ENCODE data around the gene PTPRQ. TPM values are rescaled to one million over a fixed set of nuclear protein-coding genes. Genes with fewer than 3 reads are reported as not detected.
A peak's percentile ranks its signal among the peaks of the same experiment; 100 is the strongest.
"Not testable (repeated sequence)": the region's sequence is repeated elsewhere in the genome, so short reads cannot be mapped to it uniquely, and the experiment has no call there.

The PTPRQ gene
- polyA plus RNA-seq, 4 donors = not detected

DNA sequence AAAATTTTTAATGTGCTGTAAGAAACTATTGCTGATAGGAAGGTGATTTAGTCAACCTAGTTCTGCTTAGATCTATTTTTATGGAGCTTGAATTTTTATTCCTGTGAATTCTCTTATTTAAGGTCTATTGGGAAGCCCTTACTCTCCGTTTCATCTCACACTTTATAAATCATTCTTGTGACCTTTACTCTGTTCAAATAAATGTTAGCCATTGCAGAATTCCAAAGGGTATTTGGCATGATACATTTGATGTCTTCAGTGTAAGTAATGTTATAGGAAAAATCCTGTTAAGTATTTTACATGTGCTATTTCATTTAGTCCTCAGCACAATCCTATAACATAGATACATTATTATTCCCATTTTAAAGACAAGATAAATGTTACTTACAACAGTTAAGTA, 12.5 kb downstream of the PTPRQ start:
- Histone ChIP-seq H3K4me3 (ENCODE audit: low read depth in 1 of 3, low read length in 3 of 3) (no peak overlapping the region), H3K9me3 (ENCODE audit: control insufficient read depth in 2 of 2, insufficient read depth in 1 of 2, low read depth in 1 of 2, low read length in 1 of 2) (no peaks in the 10 kb centered on the region), H3K27ac (ENCODE audit: low read depth in 1 of 3, low read length in 2 of 3) (no peak overlapping the region), H3K27me3 (ENCODE audit: control insufficient read depth in 3 of 3, insufficient read depth in 3 of 3, low read length in 3 of 3) (no peaks in the 10 kb centered on the region), H3K4me1 (ENCODE audit: control insufficient read depth in 3 of 3, insufficient read depth in 2 of 3, low read depth in 1 of 3, low read length in 2 of 3) (no peaks in the 10 kb centered on the region), H3K36me3 (ENCODE audit: control insufficient read depth in 3 of 3, insufficient read depth in 2 of 3, low read depth in 1 of 3, low read length in 3 of 3) (no peaks in the 10 kb centered on the region)
- DNase-seq = no peak
- no peak for FAIRE-seq
- 30 to 60% (median 34%) methylated on average over 1 of the region's 1 CpG for WGBS, 3 donors

DNA sequence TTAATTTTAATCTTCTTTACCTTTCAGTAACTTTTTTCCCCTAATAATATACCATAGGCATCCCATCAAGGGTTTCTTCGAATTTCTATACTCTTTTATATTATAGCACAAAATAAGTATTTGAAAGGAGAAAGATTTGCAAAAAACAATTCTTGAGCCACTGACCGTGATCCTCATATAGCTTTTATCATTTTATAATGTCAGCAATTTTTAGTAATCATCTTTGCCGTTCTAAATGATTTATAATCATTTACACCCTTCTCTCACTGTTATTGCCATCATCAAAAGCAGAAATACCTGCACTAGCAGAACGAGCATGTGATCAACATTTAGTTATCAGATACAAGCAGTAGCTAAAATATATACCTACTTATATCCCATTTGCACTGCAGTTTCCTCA, 16.9 kb downstream of the PTPRQ start:
- H3K27ac ChIP-seq (ENCODE audit: low read depth in 1 of 3, low read length in 2 of 3) = no peak overlapping the region
- no peaks in the 10 kb centered on the region for H3K9me3 ChIP-seq (ENCODE audit: control insufficient read depth in 2 of 2, insufficient read depth in 1 of 2, low read depth in 1 of 2, low read length in 1 of 2)
- H3K27me3 ChIP-seq (ENCODE audit: control insufficient read depth in 3 of 3, insufficient read depth in 3 of 3, low read length in 3 of 3) = no peaks in the 10 kb centered on the region
- no peak overlapping the region for H3K4me3 ChIP-seq (ENCODE audit: low read depth in 1 of 3, low read length in 3 of 3)
- H3K4me1 ChIP-seq (ENCODE audit: control insufficient read depth in 3 of 3, insufficient read depth in 2 of 3, low read depth in 1 of 3, low read length in 2 of 3) = no peaks in the 10 kb centered on the region
- no peaks in the 10 kb centered on the region for H3K36me3 ChIP-seq (ENCODE audit: control insufficient read depth in 3 of 3, insufficient read depth in 2 of 3, low read depth in 1 of 3, low read length in 3 of 3)
- no peak for DNase-seq
- FAIRE-seq = no peak
- 57 to 66% (median 62%) methylated on average over 4 of the region's 4 CpGs for WGBS, 3 donors

DNA sequence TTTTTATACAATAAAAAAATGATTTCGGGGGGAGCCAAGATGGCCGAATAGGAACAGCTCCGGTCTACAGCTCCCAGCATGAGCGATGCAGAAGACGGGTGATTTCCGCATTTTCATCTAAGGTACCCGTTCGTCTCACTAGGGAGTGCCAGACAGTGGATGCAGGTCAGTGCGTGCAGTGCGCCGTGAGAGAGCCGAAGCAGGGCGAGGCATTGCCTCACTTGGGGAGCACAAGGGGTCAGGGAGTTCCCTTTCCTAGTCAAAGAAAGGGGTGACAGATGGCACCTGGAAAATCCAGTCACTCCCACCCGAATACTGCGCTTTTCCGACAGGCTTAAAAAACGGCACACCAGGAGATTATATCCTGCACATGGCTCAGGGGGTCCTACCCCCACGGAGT, 17.8 kb downstream of the PTPRQ start:
- WGBS, 3 donors = 82 to 90% (median 82%) methylated on average over 15 to 18 of the region's 18 CpGs
- H3K4me1 ChIP-seq (ENCODE audit: control insufficient read depth in 3 of 3, insufficient read depth in 2 of 3, low read depth in 1 of 3, low read length in 2 of 3); H3K4me3 ChIP-seq (ENCODE audit: low read depth in 1 of 3, low read length in 3 of 3); DNase-seq; H3K27ac ChIP-seq (ENCODE audit: low read depth in 1 of 3, low read length in 2 of 3); H3K36me3 ChIP-seq (ENCODE audit: control insufficient read depth in 3 of 3, insufficient read depth in 2 of 3, low read depth in 1 of 3, low read length in 3 of 3); FAIRE-seq; H3K9me3 ChIP-seq (ENCODE audit: control insufficient read depth in 2 of 2, insufficient read depth in 1 of 2, low read depth in 1 of 2, low read length in 1 of 2); H3K27me3 ChIP-seq (ENCODE audit: control insufficient read depth in 3 of 3, insufficient read depth in 3 of 3, low read length in 3 of 3): not testable (repeated sequence)

DNA sequence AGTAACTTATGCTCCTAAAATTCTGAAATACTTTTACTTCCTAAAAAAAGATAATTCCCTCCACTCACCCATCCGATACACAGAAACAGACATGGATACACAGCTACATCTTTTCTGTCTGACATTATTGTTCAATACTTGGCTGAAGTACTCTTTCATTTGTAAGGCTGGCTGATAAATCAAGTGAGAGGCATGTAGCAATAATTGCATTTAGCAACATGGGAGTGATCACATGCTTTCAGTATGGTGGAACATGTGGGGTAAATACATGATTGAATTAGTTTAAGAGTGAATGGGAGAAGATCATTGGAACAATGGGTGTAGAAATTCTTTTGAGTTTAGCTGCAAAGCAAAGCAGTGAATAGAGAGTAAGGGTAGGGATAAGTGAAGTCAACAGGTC, 25.6 kb downstream of the PTPRQ start:
- no peaks in the 10 kb centered on the region for H3K9me3 ChIP-seq (ENCODE audit: control insufficient read depth in 2 of 2, insufficient read depth in 1 of 2, low read depth in 1 of 2, low read length in 1 of 2)
- H3K36me3 ChIP-seq (ENCODE audit: control insufficient read depth in 3 of 3, insufficient read depth in 2 of 3, low read depth in 1 of 3, low read length in 3 of 3) = no peaks in the 10 kb centered on the region
- WGBS, 3 donors = 82 to 90% (median 83%) methylated on average over 1 of the region's 1 CpG
- FAIRE-seq (no peak), DNase-seq (no peak)
- no peak overlapping the region for H3K4me3 ChIP-seq (ENCODE audit: low read depth in 1 of 3, low read length in 3 of 3)
- H3K27me3 ChIP-seq (ENCODE audit: control insufficient read depth in 3 of 3, insufficient read depth in 3 of 3, low read length in 3 of 3) = no peaks in the 10 kb centered on the region
- no peak overlapping the region for H3K27ac ChIP-seq (ENCODE audit: low read depth in 1 of 3, low read length in 2 of 3)
- no peaks in the 10 kb centered on the region for H3K4me1 ChIP-seq (ENCODE audit: control insufficient read depth in 3 of 3, insufficient read depth in 2 of 3, low read depth in 1 of 3, low read length in 2 of 3)

DNA sequence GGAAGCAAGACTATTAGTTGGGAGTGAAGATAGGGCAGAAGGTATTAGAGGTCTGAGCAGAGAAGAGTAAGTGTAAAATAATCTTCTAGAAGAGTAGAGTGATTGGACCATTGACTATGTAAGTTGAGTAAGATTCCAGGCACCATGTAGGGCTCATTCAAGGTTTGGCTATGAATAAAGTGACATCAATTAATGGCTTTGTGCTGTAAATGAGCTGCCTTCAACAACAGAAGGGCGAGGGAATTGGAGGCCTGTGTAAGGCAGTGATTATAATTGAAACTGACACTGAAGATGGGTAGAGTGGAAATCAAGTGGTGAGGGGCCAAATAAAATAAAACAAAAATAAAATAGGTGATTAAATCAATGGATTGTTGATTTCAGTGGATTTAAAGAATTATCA, 26.4 kb downstream of the PTPRQ start:
- Histone ChIP-seq H3K27ac (ENCODE audit: low read depth in 1 of 3, low read length in 2 of 3) (no peak overlapping the region), H3K9me3 (ENCODE audit: control insufficient read depth in 2 of 2, insufficient read depth in 1 of 2, low read depth in 1 of 2, low read length in 1 of 2) (no peaks in the 10 kb centered on the region), H3K4me3 (ENCODE audit: low read depth in 1 of 3, low read length in 3 of 3) (no peak overlapping the region), H3K27me3 (ENCODE audit: control insufficient read depth in 3 of 3, insufficient read depth in 3 of 3, low read length in 3 of 3) (no peaks in the 10 kb centered on the region), H3K4me1 (ENCODE audit: control insufficient read depth in 3 of 3, insufficient read depth in 2 of 3, low read depth in 1 of 3, low read length in 2 of 3) (no peaks in the 10 kb centered on the region), H3K36me3 (ENCODE audit: control insufficient read depth in 3 of 3, insufficient read depth in 2 of 3, low read depth in 1 of 3, low read length in 3 of 3) (no peaks in the 10 kb centered on the region)
- WGBS, 3 donors = 30 to 78% (median 53%) methylated on average over 1 of the region's 1 CpG
- FAIRE-seq (no peak), DNase-seq (no peak)

DNA sequence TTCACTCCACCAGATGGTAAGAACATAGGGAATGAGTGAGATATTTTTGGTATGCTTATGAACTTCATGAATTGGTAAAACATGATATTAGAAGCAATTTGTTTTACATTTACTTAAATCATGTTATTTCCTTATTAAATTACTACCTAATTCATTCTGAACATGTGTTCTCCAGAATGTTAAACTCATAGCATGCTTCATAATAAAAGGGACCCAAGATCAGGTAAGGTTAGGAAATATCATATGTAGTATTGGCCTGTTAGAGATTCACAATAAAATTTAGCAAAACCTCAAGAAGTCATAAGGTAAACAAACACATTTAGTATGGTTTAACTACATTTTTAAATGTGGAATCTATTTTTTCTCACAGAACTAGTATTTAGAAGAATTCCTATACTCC, 28.2 kb downstream of the PTPRQ start:
- H3K36me3 ChIP-seq (ENCODE audit: control insufficient read depth in 3 of 3, insufficient read depth in 2 of 3, low read depth in 1 of 3, low read length in 3 of 3) = no peaks in the 10 kb centered on the region
- FAIRE-seq = peak; percentile 19
- H3K4me3 ChIP-seq (ENCODE audit: low read depth in 1 of 3, low read length in 3 of 3) = no peak overlapping the region
- no peaks in the 10 kb centered on the region for H3K27me3 ChIP-seq (ENCODE audit: control insufficient read depth in 3 of 3, insufficient read depth in 3 of 3, low read length in 3 of 3)
- no peak overlapping the region for H3K27ac ChIP-seq (ENCODE audit: low read depth in 1 of 3, low read length in 2 of 3)
- no peaks in the 10 kb centered on the region for H3K9me3 ChIP-seq (ENCODE audit: control insufficient read depth in 2 of 2, insufficient read depth in 1 of 2, low read depth in 1 of 2, low read length in 1 of 2)
- DNase-seq = no peak
- no peaks in the 10 kb centered on the region for H3K4me1 ChIP-seq (ENCODE audit: control insufficient read depth in 3 of 3, insufficient read depth in 2 of 3, low read depth in 1 of 3, low read length in 2 of 3)

DNA sequence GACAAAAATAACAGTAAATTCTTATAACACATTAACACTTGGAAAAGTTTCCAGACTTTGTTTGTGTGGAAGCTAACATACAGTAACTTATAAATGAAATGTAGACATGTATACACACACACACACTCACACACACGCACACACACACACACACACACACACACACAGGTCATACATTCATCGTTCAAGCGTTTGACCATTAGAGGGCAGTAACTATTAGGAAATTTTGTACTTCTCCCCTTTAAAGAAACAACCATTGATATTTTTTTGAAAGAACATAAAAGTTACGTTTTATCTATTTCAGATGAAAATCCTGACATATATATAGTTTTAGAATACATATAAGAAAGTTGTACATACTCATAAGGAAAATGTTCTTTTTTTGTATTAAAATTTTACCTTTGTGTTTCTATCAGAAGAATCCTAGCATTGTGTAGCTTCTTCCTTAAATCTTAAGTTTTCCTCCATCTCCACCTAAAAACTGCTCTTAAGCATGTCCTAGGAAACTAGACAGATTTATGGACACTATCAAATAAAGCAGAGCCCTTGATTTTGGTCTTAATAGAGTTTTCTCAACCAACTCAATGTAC, 29.0 kb downstream of the PTPRQ start:
- Histone ChIP-seq H3K4me3 (ENCODE audit: low read depth in 1 of 3, low read length in 3 of 3) (no peak overlapping the region), H3K27ac (ENCODE audit: low read depth in 1 of 3, low read length in 2 of 3) (no peak overlapping the region), H3K4me1 (ENCODE audit: control insufficient read depth in 3 of 3, insufficient read depth in 2 of 3, low read depth in 1 of 3, low read length in 2 of 3) (no peaks in the 10 kb centered on the region), H3K36me3 (ENCODE audit: control insufficient read depth in 3 of 3, insufficient read depth in 2 of 3, low read depth in 1 of 3, low read length in 3 of 3) (no peaks in the 10 kb centered on the region), H3K27me3 (ENCODE audit: control insufficient read depth in 3 of 3, insufficient read depth in 3 of 3, low read length in 3 of 3) (no peaks in the 10 kb centered on the region), H3K9me3 (ENCODE audit: control insufficient read depth in 2 of 2, insufficient read depth in 1 of 2, low read depth in 1 of 2, low read length in 1 of 2) (no peaks in the 10 kb centered on the region)
- WGBS, 3 donors = 4 to 5% (median 5%) methylated on average over 4 of the region's 4 CpGs
- peak; percentile 67 for FAIRE-seq
- peak; percentile 7 to 37 for DNase-seq

DNA sequence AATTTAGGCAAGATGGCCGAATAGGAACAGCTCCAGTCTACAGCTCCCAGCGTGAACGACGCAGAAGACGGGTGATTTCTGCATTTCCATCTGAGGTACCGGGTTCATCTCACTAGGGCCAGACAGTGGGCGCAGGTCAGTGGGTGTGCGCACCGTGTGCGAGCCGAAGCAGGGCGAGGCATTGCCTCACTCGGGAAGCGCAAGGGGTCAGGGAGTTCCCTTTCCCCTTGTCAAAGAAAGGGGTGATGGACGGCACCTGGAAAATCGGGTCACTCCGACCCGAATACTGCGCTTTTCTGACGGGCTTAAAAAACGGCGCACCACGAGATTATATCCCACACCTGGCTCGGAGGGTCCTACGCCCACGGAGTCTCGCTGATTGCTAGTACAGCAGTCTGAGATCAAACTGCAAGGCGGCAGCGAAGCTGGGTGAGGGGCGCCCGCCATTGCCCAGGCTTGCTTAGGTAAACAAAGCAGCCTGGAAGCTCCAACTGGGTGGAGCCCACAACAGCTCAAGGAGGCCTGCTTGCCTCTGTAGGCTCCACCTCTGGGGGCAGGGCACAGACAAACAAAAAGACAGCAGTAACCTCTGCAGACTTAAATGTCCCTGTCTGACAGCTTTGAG, 33.6 kb downstream of the PTPRQ start:
- H3K36me3 ChIP-seq (ENCODE audit: control insufficient read depth in 3 of 3, insufficient read depth in 2 of 3, low read depth in 1 of 3, low read length in 3 of 3) = not testable (repeated sequence)

DNA sequence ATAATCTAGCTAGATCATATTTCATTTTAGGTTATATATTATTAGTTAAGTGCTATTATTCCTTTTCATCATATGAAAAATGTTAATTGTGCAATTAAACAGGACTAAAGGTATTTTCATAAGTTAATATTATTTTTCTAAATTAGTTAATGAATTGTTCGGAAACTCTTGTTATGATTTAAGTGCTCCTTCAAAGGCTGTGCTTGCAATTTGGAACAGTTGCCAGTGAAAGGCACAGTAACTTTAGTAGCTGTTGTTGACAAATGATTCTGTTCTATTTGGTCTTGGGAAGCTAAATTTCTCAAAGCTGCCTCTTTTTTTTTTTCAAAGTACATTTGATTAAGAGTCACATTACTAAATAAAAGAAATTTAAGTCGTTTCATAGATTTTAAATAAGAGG, 40.7 kb downstream of the PTPRQ start:
- WGBS, 3 donors = 44 to 48% (median 48%) methylated on average over 2 of the region's 2 CpGs
- Histone ChIP-seq H3K27ac (ENCODE audit: low read depth in 1 of 3, low read length in 2 of 3) (no peak overlapping the region), H3K36me3 (ENCODE audit: control insufficient read depth in 3 of 3, insufficient read depth in 2 of 3, low read depth in 1 of 3, low read length in 3 of 3) (no peaks in the 10 kb centered on the region), H3K27me3 (ENCODE audit: control insufficient read depth in 3 of 3, insufficient read depth in 3 of 3, low read length in 3 of 3) (no peaks in the 10 kb centered on the region), H3K4me1 (ENCODE audit: control insufficient read depth in 3 of 3, insufficient read depth in 2 of 3, low read depth in 1 of 3, low read length in 2 of 3) (no peaks in the 10 kb centered on the region), H3K9me3 (ENCODE audit: control insufficient read depth in 2 of 2, insufficient read depth in 1 of 2, low read depth in 1 of 2, low read length in 1 of 2) (no peaks in the 10 kb centered on the region), H3K4me3 (ENCODE audit: low read depth in 1 of 3, low read length in 3 of 3) (no peak overlapping the region)
- no peak for DNase-seq
- FAIRE-seq = no peak

More for the DNA sequence above, 33.6 kb downstream of the PTPRQ start:
- not testable (repeated sequence) for H3K27ac ChIP-seq (ENCODE audit: low read depth in 1 of 3, low read length in 2 of 3); H3K27me3 ChIP-seq (ENCODE audit: control insufficient read depth in 3 of 3, insufficient read depth in 3 of 3, low read length in 3 of 3); H3K4me1 ChIP-seq (ENCODE audit: control insufficient read depth in 3 of 3, insufficient read depth in 2 of 3, low read depth in 1 of 3, low read length in 2 of 3); H3K9me3 ChIP-seq (ENCODE audit: control insufficient read depth in 2 of 2, insufficient read depth in 1 of 2, low read depth in 1 of 2, low read length in 1 of 2); DNase-seq; FAIRE-seq; H3K4me3 ChIP-seq (ENCODE audit: low read depth in 1 of 3, low read length in 3 of 3)
- WGBS, 3 donors = 91 to 92% (median 91%) methylated on average over 23 to 31 of the region's 31 CpGs

Measured in small intestine (tissue), 7 donors.